Measurements from ENCODE around the gene TP63. TPM values are rescaled to one million over a fixed set of nuclear protein-coding genes. Genes with fewer than 3 reads are reported as not detected.

Gene TP63
- total RNA-seq, 2 donors from 2014 or later = not detected

DNA sequence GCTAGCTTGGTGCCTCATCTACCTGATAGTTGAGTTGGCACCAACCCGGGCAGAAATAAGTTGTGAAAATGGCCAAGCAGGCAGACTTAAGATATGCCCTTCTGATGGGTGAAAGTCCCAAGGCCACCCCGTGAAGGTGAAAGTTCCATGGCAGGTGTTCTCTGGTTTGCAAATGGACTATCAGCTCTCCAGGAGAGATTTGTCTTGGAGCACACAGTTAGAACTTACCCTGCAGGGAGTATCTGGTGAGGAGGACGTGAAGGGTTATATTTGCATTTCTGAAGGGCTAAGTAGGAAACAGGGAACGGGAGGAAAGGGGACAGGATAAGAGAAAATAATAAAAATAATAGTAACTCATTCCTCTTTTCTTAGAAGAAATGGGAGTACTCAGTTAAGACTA lies 220.5 kb downstream of the TP63 start:
- Histone ChIP-seq H3K9ac (ENCODE audit: extremely low read depth, low read length, poor library complexity, severe bottlenecking) (no peak overlapping the region), H3K36me3 (ENCODE audit: control insufficient read depth, insufficient read depth, low read length) (no peaks in the 10 kb centered on the region), H3K4me3 (ENCODE audit: low read length) (no peak overlapping the region), H3K27me3 (ENCODE audit: control insufficient read depth, insufficient read depth, low read length, poor library complexity, severe bottlenecking) (no peaks in the 10 kb centered on the region), H3K27ac (ENCODE audit: low read depth, low read length) (no peak overlapping the region), H3K4me1 (ENCODE audit: control insufficient read depth, insufficient read depth, low read length) (no peaks in the 10 kb centered on the region), H3K9me3 (ENCODE audit: control insufficient read depth, low read length) (no peaks in the 10 kb centered on the region)
- no peak for DNase-seq
- TF ChIP-seq, protein P1, sequence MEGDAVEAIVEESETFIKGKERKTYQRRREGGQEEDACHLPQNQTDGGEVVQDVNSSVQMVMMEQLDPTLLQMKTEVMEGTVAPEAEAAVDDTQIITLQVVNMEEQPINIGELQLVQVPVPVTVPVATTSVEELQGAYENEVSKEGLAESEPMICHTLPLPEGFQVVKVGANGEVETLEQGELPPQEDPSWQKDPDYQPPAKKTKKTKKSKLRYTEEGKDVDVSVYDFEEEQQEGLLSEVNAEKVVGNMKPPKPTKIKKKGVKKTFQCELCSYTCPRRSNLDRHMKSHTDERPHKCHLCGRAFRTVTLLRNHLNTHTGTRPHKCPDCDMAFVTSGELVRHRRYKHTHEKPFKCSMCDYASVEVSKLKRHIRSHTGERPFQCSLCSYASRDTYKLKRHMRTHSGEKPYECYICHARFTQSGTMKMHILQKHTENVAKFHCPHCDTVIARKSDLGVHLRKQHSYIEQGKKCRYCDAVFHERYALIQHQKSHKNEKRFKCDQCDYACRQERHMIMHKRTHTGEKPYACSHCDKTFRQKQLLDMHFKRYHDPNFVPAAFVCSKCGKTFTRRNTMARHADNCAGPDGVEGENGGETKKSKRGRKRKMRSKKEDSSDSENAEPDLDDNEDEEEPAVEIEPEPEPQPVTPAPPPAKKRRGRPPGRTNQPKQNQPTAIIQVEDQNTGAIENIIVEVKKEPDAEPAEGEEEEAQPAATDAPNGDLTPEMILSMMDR (conservative IDR thresholded peaks at IDR 0.05) = no peak
- H3K4me1 Mint-ChIP-seq = peaks cover 10% of the 10 kb centered on the region
- no peaks in the 10 kb centered on the region for H3K9me3 Mint-ChIP-seq
- no peaks in the 10 kb centered on the region for H3K27me3 Mint-ChIP-seq (ENCODE audit: insufficient read depth)
- 64 to 65% methylated on average over 2 to 3 of the region's 4 CpGs for whole genome bisulfite sequencing, 2 experiments (ENCODE audit: insufficient coverage in 1 of 2, insufficient read length in 1 of 2)
- H3K27ac Mint-ChIP-seq = no peak overlapping the region
- no peak overlapping the region for H3K4me3 Mint-ChIP-seq
- H3K36me3 Mint-ChIP-seq (ENCODE audit: low read depth) = no peaks in the 10 kb centered on the region

DNA sequence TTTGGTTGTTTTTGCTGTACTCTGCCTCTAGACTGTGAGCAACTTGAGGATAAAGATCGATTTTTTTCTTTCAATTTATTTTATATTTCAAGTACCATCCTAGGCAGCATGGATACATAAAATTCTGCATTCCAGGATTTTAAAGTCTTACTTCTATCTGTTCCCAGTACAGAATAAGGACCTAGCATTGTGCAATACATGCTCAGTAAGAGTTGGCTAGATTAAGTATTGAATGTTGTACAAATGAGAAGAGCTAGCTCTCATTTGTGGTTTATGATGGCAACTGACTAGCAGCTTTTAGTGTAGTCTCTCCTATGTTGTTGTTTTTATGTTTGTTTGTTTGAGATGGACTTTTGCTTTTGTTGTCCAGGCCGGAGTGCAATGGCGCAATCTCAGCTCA lies 222.7 kb downstream of the TP63 start:
- H3K27ac Mint-ChIP-seq = no peak overlapping the region
- H3K36me3 ChIP-seq (ENCODE audit: control insufficient read depth, insufficient read depth, low read length) = no peaks in the 10 kb centered on the region
- H3K27me3 ChIP-seq (ENCODE audit: control insufficient read depth, insufficient read depth, low read length, poor library complexity, severe bottlenecking) = no peaks in the 10 kb centered on the region
- H3K36me3 Mint-ChIP-seq (ENCODE audit: low read depth) = no peaks in the 10 kb centered on the region
- H3K4me1 Mint-ChIP-seq = peaks cover 10% of the 10 kb centered on the region
- no peaks in the 10 kb centered on the region for H3K27me3 Mint-ChIP-seq (ENCODE audit: insufficient read depth)
- WGBS, 2 experiments (ENCODE audit: insufficient coverage in 1 of 2, insufficient read length in 1 of 2) = 100% methylated on average over 3 of the region's 3 CpGs
- H3K9me3 ChIP-seq (ENCODE audit: control insufficient read depth, low read length) = no peaks in the 10 kb centered on the region
- TF ChIP-seq, protein P1 (conservative IDR thresholded peaks at IDR 0.05) = no peak
- H3K4me1 ChIP-seq (ENCODE audit: control insufficient read depth, insufficient read depth, low read length) = no peaks in the 10 kb centered on the region
- no peak overlapping the region for H3K4me3 ChIP-seq (ENCODE audit: low read length)
- no peak overlapping the region for H3K27ac ChIP-seq (ENCODE audit: low read depth, low read length)
- DNase-seq = no peak
- H3K4me3 Mint-ChIP-seq = no peak overlapping the region
- H3K9ac ChIP-seq (ENCODE audit: extremely low read depth, low read length, poor library complexity, severe bottlenecking) = no peak overlapping the region
- H3K9me3 Mint-ChIP-seq = no peaks in the 10 kb centered on the region

DNA sequence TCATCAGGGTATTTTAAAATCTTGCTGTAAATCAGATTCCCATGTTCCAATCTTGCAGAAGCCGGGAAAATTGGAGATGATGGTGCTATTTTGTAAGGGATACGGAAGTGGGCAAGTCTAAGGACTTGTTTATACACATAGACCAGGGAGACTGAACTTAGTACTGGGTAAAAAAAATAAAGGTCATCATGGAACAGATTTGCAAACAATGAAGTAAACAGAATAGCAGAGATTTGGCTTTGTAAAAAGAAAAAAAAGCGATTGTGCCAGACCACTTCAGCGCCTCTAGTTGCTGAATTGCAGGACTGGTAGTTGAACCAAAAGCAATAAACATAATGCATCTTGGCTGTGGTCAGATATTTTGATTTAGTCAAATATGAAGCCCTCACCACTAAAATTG lies 229.1 kb downstream of the TP63 start:
- Mint-ChIP-seq H3K4me3 (no peak overlapping the region), H3K27me3 (ENCODE audit: insufficient read depth) (no peaks in the 10 kb centered on the region), H3K4me1 (no peaks in the 10 kb centered on the region), H3K36me3 (ENCODE audit: low read depth) (no peaks in the 10 kb centered on the region), H3K9me3 (no peaks in the 10 kb centered on the region), H3K27ac (no peak overlapping the region)
- Histone ChIP-seq H3K27me3 (ENCODE audit: control insufficient read depth, insufficient read depth, low read length, poor library complexity, severe bottlenecking) (no peaks in the 10 kb centered on the region), H3K4me1 (ENCODE audit: control insufficient read depth, insufficient read depth, low read length) (no peaks in the 10 kb centered on the region), H3K36me3 (ENCODE audit: control insufficient read depth, insufficient read depth, low read length) (no peaks in the 10 kb centered on the region), H3K27ac (ENCODE audit: low read depth, low read length) (no peak overlapping the region), H3K9me3 (ENCODE audit: control insufficient read depth, low read length) (no peaks in the 10 kb centered on the region), H3K4me3 (ENCODE audit: low read length) (no peak overlapping the region), H3K9ac (ENCODE audit: extremely low read depth, low read length, poor library complexity, severe bottlenecking) (no peak overlapping the region)
- DNase-seq = no peak
- TF ChIP-seq, protein P1 (conservative IDR thresholded peaks at IDR 0.05) = no peak
- WGBS, 2 experiments (ENCODE audit: insufficient coverage in 1 of 2, insufficient read length in 1 of 2) = 95 to 100% methylated on average over 4 of the region's 4 CpGs
